Stimulated activated CD8-positive, alpha-beta memory T cell treated with anti-CD3 and anti-CD28 coated beads, Interleukin-7, amount 100 ng/mL, for 48 hours (primary cell): ENCODE data around the gene LRRC52.

Source experiments
- DNase-seq, 2 donors: peaks; one replicate each; pipeline ENCODE4 v3.0.0-alpha.2; 2020; ENCODE audit warnings: low read depth in 1 of 2; ENCODE audit errors: extremely low read depth in 1 of 2

The LRRC52 gene, protein sequence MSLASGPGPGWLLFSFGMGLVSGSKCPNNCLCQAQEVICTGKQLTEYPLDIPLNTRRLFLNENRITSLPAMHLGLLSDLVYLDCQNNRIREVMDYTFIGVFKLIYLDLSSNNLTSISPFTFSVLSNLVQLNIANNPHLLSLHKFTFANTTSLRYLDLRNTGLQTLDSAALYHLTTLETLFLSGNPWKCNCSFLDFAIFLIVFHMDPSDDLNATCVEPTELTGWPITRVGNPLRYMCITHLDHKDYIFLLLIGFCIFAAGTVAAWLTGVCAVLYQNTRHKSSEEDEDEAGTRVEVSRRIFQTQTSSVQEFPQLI

DNA sequence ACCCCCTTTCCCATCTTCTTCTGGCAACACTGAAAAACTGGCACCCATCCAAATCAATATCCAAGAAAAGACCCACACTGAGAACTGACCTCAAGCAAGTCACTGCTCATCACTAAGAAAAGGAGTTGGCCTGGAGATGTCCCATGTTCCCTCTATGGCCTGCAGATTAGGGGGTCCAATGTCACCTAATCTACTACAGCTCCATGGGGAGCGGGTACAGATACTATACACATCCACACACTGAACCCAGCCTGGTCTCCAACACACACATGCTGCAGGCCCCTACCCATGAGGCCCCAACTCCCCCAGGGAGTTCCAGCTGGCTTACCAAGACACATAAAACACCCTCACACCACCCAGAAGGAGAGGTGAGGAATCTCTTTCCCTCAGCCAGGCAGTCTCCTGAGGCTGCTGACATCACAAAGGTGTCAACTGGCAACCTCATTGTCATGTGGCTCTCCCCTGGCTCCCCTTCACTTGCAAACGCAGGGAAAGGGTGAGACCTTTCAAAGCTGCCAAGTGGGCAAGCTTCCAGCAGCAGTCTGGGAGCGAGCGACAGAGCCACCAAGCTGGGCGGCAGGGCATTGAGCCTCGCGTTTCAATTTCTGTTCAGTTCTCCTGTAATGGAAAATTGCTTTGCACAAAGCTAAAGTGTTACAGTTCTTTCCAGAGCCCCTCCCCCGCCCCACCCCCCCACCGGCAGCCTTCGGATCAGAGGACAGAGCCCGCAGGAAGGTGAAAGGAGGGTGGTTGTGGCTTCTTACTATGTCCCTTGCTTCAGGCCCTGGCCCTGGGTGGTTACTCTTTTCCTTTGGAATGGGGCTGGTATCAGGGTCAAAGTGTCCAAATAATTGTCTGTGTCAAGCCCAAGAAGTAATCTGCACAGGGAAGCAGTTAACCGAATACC, at the start of gene LRRC52:
TSS of gene LRRC52 (plus strand) at position 469 of the 907 bp plus-strand sequence. CDS start at position 766, 297 bp downstream.
- DNase-seq = no peak

DNA sequence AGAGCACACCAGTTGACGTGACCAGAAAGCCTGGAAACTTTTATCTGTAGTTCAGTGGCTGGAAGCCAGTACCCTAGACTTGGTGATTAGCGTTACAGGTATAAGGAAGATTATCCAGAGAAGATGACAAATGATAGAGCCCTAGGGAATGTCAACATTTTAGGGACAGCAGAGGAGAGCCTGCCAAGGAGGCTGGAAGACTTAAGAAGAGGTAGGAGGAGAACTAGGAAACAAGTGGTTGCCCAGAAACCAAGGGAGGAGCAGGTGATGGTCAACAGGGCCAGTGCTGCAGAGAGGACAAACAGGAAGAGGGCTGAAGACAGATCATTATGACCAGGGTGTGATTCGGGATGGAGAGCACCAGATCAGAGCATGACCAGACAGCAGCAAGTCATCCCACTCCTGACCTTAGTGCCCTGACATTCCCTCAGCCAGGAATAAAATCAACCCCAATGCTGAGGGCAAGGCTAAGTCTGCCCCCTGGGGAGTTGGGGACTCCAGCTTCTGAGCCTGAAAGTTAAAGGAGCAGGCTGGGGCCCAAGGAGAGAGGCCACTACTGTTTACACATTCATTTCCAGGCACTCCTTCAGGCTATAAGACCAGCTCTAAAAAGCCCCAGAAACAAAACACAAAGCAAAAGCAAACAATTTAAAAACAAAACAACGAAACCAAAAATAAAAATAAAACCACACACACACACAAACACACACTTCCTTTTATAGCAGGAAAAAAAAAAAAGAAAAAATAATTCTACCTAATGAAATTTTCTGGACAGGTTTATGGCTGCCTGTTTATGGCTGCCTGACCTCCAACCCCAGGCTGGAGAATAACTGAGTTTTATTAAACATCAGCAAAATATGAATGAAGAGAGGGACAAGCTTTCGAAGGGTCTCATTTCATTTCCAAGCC, 48.6 kb upstream of the LRRC52 start:
- DNase-seq = no peak

DNA sequence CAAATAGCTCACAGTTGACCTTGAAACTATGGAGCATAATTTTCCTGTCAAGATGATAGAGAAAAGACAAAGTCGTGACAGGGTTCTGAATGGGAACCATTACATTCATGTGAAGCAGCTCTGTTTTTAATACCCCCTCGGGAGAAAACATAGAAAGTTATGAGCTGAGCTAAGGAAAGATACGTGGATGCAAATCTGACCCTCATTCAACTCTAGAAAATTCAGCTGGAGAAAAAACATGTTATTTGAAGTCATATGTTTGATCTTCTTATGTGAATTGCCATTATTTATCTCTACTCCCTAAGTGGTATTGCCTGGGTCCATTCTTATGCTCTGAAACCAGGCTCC, 48.0 kb upstream of the LRRC52 start:
- DNase-seq = no peak

DNA sequence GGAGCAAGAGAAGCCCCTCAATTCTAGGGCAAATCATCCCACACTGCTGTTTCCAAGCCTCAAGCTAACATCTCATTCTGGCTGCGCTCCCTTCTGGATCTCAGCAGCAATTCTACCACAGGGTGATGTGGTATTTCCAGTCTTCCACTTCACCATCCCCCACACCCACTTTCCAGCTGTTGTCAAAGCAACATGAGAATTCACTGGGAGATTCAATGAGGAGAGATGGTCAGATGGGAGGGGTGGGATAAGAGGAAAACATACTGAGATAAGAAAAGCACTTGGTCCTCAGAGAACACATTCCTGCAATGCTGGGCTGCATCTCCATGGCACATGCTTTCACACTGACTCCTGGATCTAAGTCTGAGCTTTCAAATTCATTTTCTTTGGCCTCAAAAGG, 47.3 kb upstream of the LRRC52 start:
- no peak for DNase-seq

DNA sequence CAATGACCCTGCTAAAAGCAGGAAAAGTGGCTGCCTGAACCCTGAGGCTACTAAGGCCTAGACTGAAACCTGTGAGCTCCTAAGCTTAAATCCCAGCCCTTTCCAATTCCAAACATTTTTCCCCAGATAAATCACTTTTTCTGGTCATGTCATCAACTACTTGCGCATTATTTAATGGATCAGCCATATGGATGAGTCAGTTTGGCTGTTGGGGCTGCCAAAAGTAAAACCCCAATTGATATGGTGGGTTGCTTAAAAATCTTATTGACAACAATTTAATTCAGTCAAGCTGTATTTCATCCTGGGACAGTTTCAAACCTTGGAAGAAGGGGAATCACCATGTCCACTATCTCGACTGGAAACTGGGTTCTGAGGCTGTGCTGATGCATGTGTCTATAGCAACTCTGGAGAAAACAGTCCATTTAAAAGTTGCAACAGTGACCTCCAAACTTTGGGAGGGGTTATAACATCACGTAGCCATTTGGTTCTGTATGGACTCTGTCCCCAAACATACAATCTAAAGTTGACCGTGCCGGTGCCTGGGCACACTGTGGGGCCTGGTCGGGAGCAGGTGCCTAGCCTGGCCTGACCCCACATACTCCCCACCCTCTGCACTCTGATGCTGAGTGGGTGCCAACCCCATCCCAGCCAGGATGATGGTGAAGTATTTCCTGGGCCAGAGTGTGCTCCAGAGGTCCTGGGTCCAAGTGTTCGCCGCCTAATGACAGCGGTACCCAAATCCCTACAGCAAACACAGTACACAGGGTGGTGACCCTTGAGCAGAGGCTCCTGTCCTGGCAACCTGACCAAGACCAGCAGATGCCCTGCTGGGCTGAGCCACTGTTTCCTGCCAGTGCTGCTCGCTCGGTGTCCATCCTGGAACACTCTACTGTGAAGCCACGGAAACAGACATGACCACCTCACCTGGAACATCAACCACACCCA, 46.5 kb upstream of the LRRC52 start:
- DNase-seq = no peak

DNA sequence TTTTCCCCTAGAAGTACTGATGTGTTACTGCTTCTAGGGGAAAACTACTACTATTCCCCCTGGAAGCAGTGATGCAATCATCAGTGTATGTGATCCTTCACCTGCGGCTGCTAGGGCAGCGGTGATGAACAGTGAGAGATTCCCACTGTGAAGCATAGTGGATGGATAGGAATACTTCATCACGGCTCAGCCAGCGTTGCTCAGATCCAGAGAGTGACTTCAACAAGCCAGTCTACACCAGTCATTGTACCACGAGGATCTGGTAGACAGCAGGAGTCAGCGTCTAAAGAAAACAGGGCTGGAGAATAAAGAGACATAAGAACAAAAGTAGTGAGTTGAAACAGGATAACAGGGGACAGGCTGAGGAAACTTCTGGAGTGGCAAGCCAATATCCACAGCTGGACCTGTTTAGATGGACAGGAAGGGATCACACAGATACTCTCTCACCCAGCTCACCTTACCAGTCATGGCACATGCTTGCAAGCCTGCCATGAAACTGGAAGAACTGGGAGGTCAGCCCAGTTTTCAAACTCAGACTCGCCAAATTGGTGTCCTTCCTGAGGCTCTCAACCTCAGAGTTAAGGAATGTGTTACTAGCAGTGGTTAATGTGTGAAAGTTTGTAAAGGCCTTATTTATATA, 42.4 kb upstream of the LRRC52 start:
- DNase-seq = no peak

DNA sequence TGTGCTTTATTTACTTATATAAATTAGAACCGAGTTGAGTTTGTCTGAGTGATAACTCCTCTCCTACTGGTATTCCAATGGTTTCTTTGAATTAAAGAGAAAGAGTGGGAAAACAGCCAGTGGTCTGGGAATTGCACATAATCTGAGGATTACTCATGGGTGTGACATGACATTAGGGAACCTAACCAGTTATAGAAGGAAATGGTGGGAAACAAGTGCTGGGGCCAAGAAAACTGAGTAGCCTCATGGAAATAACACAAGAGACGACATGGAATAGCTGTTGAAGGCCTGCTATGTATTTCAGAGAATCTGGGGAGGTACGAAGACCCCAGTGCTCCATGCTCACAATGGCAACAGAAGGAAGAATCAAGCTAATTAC, 41.8 kb upstream of the LRRC52 start:
- DNase-seq = no peak

DNA sequence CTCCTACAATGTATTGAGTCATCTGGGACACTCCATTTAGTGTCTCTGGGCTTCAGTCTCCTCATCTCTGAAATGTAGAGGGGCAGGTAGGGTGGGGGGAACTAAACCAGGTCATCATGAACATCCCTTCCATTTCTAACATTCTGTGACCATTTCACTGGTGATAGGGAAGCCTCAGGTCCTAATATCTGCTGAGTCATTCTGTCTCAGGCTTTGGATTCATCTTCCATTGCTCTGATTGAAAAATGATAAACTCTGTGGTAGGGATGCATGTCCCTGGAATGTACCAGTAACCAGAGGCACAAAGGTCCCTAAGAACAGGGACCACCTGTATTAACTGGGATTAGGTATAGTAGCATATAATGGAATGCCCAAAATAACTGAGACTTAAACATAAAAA, 36.2 kb upstream of the LRRC52 start:
- DNase-seq = no peak

DNA sequence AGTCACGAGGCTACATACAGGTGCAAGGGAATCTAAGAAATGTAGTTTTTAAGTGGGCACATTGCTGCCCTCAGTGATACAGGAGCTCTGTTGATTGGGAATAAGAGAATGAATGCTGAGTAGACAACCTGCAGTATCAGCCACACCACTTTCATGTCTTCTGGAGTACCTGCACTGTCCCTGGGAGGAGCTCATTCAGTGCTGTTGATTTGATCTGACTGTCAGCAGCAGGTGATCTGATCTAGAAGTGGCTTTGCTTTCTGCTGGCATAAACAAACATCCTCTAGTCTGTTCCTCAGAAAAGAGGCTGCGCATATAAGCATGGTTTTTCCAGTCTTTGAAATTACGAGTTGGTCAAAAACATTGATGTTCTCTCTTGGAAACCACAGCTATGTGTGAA, 35.5 kb upstream of the LRRC52 start:
- DNase-seq = no peak

DNA sequence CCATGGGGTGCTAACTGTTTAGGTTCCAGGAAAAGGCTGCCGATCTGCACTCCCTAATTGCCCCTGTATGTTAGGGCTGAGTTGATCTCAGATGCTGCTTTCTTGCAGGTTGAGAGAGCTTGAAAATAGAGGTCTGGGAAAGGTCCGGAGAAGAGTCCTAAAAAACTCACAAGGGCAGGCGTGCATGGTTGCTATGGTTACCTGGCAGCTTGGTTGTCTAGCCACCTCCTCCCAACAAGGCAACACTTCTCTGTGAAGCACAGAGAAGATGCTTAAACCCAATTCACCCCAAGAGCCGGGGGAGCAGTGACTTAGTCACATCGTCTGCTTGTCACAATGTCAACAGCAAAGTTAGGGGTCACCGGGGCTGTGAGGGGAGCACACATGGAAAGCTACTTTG, 31.0 kb upstream of the LRRC52 start:
- no peak for DNase-seq

DNA sequence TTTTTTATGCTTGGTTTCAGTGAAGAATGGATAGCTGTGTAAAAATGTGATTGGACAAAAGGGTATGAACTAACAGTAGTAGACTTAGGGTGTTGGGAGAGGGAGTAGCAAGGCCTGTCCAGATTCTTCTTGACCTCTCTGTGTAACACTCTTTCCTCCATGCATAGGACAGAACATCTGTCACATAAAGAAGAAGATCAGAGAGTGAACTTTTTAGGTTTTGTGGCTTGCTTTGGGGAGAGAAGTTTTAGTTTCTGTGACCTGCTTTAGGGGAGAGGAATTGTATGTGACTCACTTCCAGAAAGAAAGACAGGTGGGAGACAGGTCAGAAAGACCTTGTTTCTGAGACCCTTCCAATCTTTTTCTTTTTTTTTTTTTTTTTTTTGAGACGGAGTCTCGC, 27.3 kb upstream of the LRRC52 start:
- no peak for DNase-seq

DNA sequence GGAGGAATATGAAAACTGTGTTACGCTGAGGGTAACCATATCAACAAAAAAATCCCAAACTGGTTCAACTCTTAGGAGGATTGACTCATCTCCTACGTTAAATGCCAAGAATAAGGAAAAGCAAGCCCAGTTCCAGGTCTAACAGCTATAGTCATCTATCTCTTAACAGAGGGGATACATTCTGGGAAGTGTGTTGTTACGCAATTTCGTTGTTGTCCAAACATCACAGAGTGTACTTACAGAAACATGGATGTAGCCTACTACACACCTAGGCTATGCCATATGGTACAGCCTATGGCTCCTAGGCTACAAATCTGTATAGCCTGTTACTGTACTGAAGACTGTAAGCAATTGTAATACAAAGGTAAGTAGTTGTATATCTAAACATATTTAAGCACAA, 23.2 kb upstream of the LRRC52 start:
- DNase-seq = no peak

DNA sequence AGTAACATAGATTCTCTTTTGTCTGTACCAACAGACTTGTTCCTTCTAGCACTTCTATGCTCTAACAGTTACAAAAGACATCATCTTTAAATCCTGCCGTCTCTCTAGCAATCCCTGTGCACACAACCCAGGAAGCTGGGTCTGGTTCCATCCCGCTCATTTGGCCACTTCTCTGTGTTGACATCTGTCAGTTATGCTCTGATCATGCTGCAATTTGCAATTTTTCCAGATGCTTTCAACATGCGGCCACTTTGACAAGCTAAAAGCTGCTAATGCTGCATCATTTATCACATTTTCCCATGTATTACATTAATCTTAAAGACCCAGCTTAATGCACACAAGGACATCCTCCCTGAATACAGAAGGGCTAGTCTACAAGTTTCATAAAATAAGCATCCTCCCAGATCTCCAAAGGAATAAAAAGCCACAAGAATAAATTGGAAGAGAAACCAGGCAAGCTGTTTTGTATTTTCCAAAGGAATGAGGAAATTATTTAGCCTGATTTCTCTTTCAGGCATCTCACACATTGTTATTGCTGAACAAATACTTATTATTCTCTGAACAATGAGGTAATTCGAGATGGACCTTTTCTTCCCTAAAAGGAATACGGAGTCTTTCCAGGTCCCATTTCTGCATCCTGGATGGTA, 19.0 kb upstream of the LRRC52 start:
- no peak for DNase-seq

DNA sequence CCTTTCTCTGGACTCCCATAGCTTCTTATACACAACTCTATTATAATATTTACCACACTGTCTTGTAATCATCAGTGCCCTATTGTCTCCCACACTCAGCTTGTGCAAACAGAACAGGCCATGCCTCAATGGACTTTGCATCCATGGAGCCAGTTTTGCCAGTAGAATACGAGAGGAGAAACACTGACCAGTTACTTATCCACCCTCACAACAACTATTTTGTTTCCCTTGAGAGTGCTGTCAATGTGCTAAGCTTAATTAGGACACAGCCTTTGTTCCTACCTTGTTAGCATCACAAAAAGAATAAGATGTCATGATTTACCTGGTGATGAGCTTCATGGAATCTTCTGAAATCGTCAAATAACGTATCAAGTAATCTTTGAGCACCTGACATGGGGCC, 18.1 kb upstream of the LRRC52 start:
- DNase-seq = no peak

DNA sequence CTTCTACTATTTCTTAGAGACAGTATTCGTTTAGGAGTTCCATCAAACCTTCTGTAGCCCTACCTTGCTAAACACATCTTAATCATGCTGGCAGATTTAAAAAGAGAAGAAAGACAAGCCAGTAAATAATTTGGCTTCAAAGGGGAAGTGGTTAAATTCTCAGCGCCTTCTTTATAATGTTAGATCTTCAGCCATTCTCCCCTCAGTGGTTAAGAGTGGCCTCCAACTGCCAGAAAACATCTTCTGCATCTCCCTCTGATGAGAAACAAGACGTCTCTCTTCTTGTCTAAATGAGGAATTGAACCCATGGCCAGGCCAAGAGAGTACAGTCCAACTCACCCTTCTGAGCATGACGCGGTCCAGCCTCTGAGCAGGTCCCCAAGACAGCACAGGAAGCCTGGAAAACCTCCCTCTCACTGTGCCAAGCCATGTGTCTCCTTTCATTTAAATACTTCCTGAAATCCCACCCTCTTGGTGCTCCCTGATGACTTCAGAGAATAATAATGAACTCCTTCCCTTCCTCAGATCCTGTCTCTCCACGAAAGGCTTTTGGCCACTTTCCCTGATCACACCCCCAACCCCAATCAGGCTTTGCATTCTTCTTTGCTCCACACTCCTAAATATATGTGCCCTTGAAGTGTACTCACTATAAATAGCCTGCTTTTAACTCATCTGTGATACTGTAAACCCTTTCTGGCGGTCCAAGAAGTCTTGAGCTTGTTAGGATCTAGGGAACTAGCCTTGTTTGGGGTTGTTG, 16.4 kb upstream of the LRRC52 start:
- DNase-seq = no peak

DNA sequence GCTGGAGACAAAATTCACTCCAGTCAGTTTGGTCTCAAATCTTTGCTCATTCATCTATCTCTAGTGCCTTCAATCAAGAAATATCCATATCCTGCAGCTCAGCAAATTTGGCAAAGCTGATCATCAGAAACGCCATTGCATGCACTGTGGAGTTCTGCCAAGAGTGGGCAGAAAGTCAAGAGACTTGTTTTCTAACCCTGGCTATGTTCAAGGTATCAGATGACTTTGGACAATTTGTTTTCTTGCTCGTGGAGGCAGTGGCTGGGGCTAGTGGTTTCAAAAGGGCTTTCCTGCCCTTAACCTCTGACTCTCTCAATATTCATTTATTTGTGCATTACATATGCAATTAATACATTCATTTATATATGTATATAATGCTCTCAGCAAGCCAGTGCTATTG, 12.8 kb upstream of the LRRC52 start:
- no peak for DNase-seq

DNA sequence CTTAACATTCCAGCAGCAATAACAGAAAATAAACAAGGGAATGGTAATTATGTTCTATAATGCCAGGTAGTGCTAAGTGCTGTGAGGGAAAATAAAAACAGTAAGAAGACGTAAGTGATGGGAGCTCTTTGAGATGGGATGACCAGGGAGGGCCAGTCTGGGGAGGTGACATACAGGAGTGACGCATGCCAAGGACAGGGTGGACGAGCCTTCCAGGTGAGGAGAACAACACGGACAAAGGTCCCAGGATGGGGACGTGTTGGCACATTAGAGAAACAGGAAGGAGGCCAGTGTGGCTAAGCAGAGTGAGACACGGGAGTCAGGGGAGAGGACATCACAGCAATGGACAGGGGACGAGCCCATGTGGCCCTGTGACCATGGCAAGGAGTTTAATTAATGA, 11.7 kb upstream of the LRRC52 start:
- DNase-seq = no peak

DNA sequence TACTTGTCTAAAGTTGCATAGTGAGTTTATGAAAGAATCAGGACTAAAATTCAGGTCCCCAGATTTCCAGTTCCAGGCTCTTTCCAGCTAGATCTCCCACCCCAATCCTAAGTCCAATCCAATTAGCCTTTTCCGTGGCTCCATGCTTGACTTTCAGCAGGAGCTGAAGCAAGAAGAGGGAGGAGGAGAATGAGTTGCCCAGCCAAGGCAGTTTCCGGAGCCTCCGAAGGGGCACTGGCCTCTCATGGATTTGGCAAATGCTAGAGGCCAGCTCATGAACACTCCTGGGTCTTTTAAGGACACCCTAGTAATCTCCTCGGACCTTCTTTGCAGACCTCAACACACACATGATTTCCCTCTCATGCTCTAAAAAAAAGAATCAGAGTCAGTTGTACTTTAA, 10.5 kb upstream of the LRRC52 start:
- DNase-seq = no peak

DNA sequence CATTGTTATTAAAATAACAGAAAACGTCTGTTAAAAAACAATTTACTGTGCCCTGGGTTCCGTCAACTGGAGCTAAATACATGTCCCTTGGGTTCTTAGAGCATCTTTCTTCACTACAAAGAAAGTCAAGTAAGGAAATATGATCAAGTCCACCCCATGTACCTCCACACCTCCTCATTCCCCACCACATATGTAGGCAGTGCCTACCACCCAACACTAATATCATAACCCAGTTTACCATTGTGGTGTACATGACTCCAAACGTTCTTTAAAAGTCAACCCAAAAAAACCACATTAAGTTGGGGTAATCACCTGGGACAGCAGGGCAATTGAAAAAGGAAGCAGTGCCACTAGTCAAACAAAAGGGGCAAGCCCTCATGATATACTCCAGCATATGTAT, 7.8 kb upstream of the LRRC52 start:
- no peak for DNase-seq
